Activated T-helper 9 cell treated with anti-CD3 and anti-CD28 coated beads, Interleukin-2, amount 50 U/mL, for 16 hours (primary cell): ENCODE results near the gene OCEL1.
A peak's percentile ranks its signal among the peaks of the same experiment; 100 is the strongest.

Experiments
- DNase-seq: peaks from one replicate; pipeline ENCODE4 v3.0.0-alpha.2; 2020; ENCODE audit warnings: low read depth

Gene OCEL1

GRCh38 chr19:17240062-17240752 lies 14.2 kb downstream of the OCEL1 start:
- DNase-seq: no peak

DNA sequence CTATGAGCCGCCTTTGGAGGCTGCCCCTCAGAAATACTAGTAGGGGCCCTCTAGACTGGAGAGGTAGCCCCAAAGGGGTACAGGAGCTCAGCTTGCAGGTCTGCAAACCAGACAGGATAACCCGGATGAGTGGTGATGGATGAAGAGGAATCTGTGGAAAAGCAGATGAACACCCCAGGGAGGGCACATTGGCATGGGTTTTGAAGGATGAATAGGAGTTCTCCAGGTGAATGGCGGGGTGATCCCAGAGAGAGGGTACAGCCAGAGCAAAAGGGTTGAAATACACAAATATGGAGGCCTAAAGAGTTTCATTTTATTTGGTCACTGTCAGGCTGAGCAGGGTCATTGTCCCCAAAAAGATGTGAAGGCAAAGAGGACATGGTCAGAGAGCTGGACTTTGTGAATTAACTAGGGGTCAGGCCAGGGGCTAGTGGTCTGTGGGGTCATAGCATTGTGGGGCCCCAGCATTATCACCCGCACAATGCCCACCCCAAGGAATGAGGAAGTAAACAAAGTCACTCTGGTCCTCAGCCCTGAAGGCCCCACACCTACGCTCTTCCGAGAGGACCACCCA lies 14.9 kb downstream of the OCEL1 start:
- DNase-seq: no peak

GRCh38 chr19:17242431-17243208 lies 16.6 kb downstream of the OCEL1 start:
- DNase-seq: no peak

DNA sequence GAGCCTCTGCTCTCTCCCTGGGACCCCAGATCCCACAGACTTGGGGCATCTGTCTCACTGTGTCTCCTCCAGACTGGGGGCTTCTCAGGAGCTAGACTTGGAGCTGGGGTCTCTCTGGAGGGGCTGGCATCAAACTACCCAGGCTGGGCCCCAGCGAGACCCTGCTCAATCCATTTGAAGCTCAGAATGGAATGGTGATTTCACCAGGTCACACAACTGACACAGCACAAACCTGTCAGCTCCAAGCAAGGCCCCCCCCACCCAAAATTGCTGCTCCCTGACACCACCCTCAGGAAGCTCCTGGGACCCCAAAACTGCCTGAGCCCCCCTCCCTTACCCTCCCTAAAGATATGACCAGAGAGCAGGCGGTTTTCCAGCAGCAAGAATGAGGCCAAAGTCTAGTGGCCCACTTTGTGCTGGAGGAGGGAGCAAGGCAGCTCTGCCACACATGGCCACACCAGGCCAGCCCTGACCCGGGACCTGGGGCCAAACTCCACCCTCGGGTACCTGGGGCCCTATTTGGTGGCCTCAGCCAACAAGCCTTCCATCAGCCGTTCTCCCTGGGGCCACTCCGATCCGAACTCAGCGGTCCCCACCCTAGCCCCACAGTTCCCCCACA lies 17.3 kb downstream of the OCEL1 start:
- no peak for DNase-seq

- no peak for DNase-seq
Measured at GRCh38 chr19:17243830-17244617, 18.0 kb downstream of the OCEL1 start.

- no peak for DNase-seq
Measured at GRCh38 chr19:17244618-17245534, 18.9 kb downstream of the OCEL1 start.

- no peak for DNase-seq
Measured at GRCh38 chr19:17245535-17245984, 19.5 kb downstream of the OCEL1 start, which contains the start of gene NR2F6. TSS of gene NR2F6 (minus strand) at chr19:17245919. CDS start at chr19:17245220, 699 bp downstream.

DNA sequence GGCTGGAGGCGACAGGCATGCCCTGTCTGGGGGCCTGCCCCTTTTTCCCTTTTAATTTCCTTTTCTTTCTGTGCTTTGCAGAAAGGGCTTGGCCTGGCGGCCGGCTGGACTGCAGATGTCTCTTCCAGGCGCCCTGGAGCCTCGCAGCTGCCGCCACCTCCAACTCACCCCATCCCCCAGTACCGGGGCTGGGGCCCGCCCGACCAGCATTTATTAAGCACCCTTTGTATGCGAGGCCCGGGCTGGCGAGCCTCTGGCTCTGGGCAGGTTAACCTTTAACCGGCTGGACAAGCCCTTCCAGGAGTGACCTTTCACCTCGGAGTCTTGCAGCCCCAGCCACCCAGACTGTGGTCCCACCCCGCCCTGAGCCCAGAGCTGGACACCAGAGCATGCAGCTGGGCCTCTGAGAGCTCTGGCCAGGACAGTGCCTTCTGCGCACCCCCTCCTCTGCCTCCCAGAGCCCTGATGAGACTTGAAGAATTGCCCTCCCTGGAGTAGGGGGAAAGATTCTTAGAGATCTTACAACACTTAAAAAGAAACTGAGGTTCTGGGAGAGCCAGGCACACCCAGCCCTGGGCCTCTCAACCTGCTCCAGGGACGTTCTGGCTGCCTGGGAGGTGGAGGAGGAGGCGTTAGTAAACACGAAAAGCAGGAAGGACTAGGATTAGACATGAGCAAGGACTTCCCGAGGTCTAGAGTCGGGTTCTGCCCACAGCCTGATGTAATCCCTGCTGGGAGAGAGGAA lies 20.8 kb downstream of the OCEL1 start:
- no peak for DNase-seq

DNA sequence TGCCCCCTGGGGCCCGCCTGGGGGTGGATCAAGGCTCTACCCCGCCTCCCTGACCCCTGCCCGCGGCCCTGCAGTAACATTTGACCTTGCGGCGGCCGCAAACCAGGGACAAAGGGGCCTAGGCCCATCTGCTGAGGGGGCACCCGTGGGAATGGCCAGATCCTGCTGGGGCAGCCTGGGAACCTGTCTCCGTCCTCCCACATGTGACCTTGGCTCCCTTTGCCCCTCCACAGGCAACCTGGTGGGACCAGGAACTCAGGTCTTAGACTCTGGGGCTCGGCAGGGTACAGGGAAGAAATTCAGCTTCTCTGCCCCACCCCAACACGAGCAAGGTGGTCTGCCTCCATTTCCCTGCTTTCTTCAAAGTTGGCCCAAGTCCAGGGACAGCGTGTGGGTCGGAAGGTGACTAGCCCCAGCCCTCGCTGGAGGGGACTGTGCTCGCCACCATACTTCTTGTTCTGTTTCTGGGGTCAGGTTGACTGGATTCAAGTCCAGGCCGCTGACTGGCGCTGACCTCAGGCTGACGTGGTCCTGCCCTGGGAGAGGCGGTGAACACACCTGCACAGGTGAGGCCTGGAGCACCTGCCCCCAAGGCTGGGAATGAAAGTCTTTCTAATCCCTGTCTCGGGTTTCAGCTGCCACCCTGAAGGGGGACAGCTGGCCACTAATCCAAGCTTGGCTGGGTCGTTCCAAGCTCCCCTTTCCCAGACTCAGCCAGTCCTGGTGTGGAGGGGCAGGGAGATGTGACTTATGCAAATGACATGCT lies 22.2 kb downstream of the OCEL1 start:
- DNase-seq: no peak

DNA sequence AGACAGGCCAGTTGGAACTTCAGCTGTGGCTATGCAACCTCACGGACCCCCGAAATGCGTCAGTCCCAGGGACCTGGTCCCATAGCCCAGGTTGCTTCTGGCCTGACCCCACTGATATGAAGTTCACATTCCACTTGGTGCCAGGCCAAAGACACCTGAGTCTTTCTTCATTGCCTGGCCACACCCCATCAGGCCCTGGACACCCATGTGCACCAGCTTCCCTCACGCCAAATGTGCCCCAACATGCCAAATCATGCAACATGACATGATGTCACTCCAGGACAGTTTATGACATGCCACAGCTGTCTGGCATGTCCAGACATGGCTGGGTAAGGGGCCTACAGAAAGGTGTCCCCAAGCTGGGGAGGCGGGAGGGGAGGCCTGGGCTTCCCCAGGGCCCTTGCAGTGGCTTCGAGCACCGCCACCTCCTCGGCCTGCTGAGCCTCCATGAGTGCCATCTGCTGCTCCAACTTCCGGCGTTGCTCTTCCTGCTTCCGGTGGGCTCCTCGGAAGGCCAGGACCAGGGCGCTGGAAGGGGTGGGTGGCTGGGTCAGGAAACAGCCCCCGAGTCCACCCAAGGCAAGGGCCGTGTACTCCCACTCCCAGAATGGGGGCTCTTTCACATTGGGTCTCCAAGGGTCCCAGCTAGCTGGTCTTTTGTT lies 24.0 kb downstream of the OCEL1 start:
- DNase-seq: no peak

DNA sequence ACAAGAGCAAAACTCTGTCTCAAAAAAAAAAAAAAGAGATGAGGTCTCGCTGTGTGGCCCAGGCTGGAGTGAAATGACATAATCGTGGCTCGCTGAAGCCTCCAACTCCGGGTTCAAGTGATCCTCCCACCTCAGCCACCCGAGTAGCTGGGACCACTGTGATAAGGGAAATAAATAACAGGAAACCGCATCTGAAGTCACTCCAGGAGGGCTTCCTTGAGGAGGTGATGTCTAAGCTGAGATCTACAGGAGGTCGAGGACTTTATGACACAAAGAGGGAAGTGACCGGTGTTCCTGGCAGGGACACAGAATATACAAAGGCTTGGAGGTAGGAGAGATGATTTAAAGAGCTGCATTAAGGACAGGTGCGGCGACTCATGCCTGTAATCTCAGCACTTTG lies 28.6 kb downstream of the OCEL1 start:
- no peak for DNase-seq

- DNase-seq: no peak
Measured at GRCh38 chr19:17255150-17255621, 29.2 kb downstream of the OCEL1 start.

DNA sequence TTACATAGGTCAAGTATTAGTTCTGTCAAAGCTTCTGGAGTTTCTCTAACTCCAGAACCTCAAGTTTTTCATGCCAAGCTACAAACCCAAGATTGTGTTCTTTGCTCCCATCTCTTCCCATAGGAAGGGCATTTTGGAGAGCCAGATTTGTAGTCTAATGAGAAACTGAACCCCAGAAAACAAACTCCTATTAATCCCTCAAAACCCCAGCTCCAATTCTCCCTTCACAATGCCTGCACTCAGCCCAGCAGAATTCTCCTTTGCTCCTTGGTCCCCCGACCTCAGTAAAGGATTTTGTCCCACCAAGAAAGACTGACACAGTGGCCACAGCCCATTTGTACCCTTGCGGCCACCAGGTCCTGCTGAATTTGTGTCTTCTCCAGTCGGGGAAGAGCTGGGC lies 30.1 kb downstream of the OCEL1 start:
- no peak for DNase-seq

GRCh38 chr19:17259118-17259780 lies 33.2 kb downstream of the OCEL1 start:
- DNase-seq: no peak

- DNase-seq: no peak
Measured at GRCh38 chr19:17259934-17260333, 33.9 kb downstream of the OCEL1 start.

GRCh38 chr19:17260842-17261325 lies 34.9 kb downstream of the OCEL1 start:
- DNase-seq: peak; percentile 87

DNA sequence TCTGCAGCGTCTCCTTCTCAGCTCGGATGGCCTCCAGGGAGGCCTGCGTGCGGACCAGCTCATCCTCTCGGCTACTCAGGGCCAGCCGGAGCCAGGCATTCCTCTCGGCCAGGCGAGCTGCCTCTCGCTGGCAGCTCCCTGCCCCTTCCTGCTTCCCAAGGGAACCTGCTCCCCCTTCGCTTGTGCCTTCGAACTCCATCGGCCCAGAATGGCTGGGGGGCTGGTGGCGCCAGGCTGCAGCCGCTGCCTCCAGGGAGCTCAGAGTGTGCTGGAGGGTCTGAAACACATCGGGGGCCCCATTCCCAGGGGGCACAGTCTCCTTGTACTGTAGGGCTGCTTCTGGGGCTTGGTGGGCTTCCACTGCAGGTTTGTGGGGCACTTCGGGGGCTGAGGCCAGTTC lies 36.5 kb downstream of the OCEL1 start:
- DNase-seq: no peak
